ENCODE data around the gene CUEDC2.

CUEDC2 gene

GRCh38 chr10:102408131-102408727, 24.1 kb downstream of the CUEDC2 start:
- no peaks in the 10 kb centered on the region for H3K36me3 ChIP-seq (ENCODE audit: insufficient read depth, low read length)
- peaks cover 8% of the 10 kb centered on the region; the same call in 1 of the 2 replicates for H3K4me1 ChIP-seq (ENCODE audit: insufficient read depth, low read length)
- no peaks in the 10 kb centered on the region for H3K9me3 ChIP-seq (ENCODE audit: insufficient read depth, low read depth, low read length)
- no peak overlapping the region for H3K9ac ChIP-seq (ENCODE audit: low read depth, low read length)
- WGBS = 72% methylated on average over 14 of the region's 14 CpGs
- H3K27ac ChIP-seq (ENCODE audit: low read depth, low read length) = no peak overlapping the region
- peak overlapping the region; percentile 63 for H3K4me3 ChIP-seq (ENCODE audit: low read length)
- H3K27me3 ChIP-seq (ENCODE audit: insufficient read depth, low read length) = peaks cover 55% of the 10 kb centered on the region

- Histone ChIP-seq H3K9ac (ENCODE audit: low read depth, low read length) (no peak overlapping the region), H3K9me3 (ENCODE audit: insufficient read depth, low read depth, low read length) (no peaks in the 10 kb centered on the region), H3K27me3 (ENCODE audit: insufficient read depth, low read length) (peaks cover 55% of the 10 kb centered on the region), H3K36me3 (ENCODE audit: insufficient read depth, low read length) (0 out of 2 replicates have a peak, but pooled peaks cover under 1% of the 10 kb centered on the region), H3K27ac (ENCODE audit: low read depth, low read length) (no peak overlapping the region), H3K4me1 (ENCODE audit: insufficient read depth, low read length) (peaks cover 8% of the 10 kb centered on the region; the same call in 1 of the 2 replicates), H3K4me3 (ENCODE audit: low read length) (no peak overlapping the region)
- WGBS = 87% methylated on average over 13 of the region's 13 CpGs
Measured at GRCh38 chr10:102407425-102408130, 24.8 kb downstream of the CUEDC2 start.

GRCh38 chr10:102406815-102407214, 25.6 kb downstream of the CUEDC2 start:
- H3K27ac ChIP-seq (ENCODE audit: low read depth, low read length) = no peak overlapping the region
- no peak overlapping the region for H3K4me3 ChIP-seq (ENCODE audit: low read length)
- no peaks in the 10 kb centered on the region for H3K9me3 ChIP-seq (ENCODE audit: insufficient read depth, low read depth, low read length)
- H3K4me1 ChIP-seq (ENCODE audit: insufficient read depth, low read length) = peaks cover 8% of the 10 kb centered on the region; the same call in 1 of the 2 replicates
- H3K9ac ChIP-seq (ENCODE audit: low read depth, low read length) = no peak overlapping the region
- 100% methylated on average over 2 of the region's 2 CpGs for WGBS
- peaks cover 49% of the 10 kb centered on the region for H3K27me3 ChIP-seq (ENCODE audit: insufficient read depth, low read length)
- peaks cover 4% of the 10 kb centered on the region; the same call in 1 of the 2 replicates for H3K36me3 ChIP-seq (ENCODE audit: insufficient read depth, low read length)

GRCh38 chr10:102405632-102406031, 26.7 kb downstream of the CUEDC2 start:
- Histone ChIP-seq H3K9me3 (ENCODE audit: insufficient read depth, low read depth, low read length) (no peaks in the 10 kb centered on the region), H3K27me3 (ENCODE audit: insufficient read depth, low read length) (peaks cover 37% of the 10 kb centered on the region), H3K27ac (ENCODE audit: low read depth, low read length) (no peak overlapping the region), H3K4me1 (ENCODE audit: insufficient read depth, low read length) (peaks cover 8% of the 10 kb centered on the region; the same call in 1 of the 2 replicates), H3K36me3 (ENCODE audit: insufficient read depth, low read length) (peaks cover 12% of the 10 kb centered on the region), H3K4me3 (ENCODE audit: low read length) (no peak overlapping the region), H3K9ac (ENCODE audit: low read depth, low read length) (no peak overlapping the region)
- WGBS = 90% methylated on average over 6 of the region's 6 CpGs

- H3K4me1 ChIP-seq (ENCODE audit: insufficient read depth, low read length) = peaks cover 8% of the 10 kb centered on the region; the same call in 1 of the 2 replicates
- no peak overlapping the region for H3K27ac ChIP-seq (ENCODE audit: low read depth, low read length)
- H3K9ac ChIP-seq (ENCODE audit: low read depth, low read length) = no peak overlapping the region
- H3K9me3 ChIP-seq (ENCODE audit: insufficient read depth, low read depth, low read length) = no peaks in the 10 kb centered on the region
- H3K27me3 ChIP-seq (ENCODE audit: insufficient read depth, low read length) = peaks cover 34% of the 10 kb centered on the region
- 92% methylated on average over 19 of the region's 19 CpGs for WGBS
- H3K4me3 ChIP-seq (ENCODE audit: low read length) = no peak overlapping the region
- peaks cover 12% of the 10 kb centered on the region for H3K36me3 ChIP-seq (ENCODE audit: insufficient read depth, low read length)
Measured at GRCh38 chr10:102405108-102405571, 27.2 kb downstream of the CUEDC2 start.

- 95% methylated on average over 17 of the region's 17 CpGs for WGBS
- Histone ChIP-seq H3K27ac (ENCODE audit: low read depth, low read length) (no peak overlapping the region), H3K4me1 (ENCODE audit: insufficient read depth, low read length) (peaks cover 6% of the 10 kb centered on the region; the same call in 1 of the 2 replicates), H3K4me3 (ENCODE audit: low read length) (no peak overlapping the region), H3K9ac (ENCODE audit: low read depth, low read length) (no peak overlapping the region), H3K36me3 (ENCODE audit: insufficient read depth, low read length) (peaks cover 12% of the 10 kb centered on the region), H3K9me3 (ENCODE audit: insufficient read depth, low read depth, low read length) (no peaks in the 10 kb centered on the region), H3K27me3 (ENCODE audit: insufficient read depth, low read length) (peaks cover 33% of the 10 kb centered on the region)
Measured at GRCh38 chr10:102404361-102405107, 27.8 kb downstream of the CUEDC2 start.

GRCh38 chr10:102403115-102403514, 29.3 kb downstream of the CUEDC2 start:
- Histone ChIP-seq H3K9ac (ENCODE audit: low read depth, low read length) (no peak overlapping the region), H3K4me3 (ENCODE audit: low read length) (no peak overlapping the region), H3K9me3 (ENCODE audit: insufficient read depth, low read depth, low read length) (no peaks in the 10 kb centered on the region), H3K27ac (ENCODE audit: low read depth, low read length) (no peak overlapping the region), H3K36me3 (ENCODE audit: insufficient read depth, low read length) (peaks cover 12% of the 10 kb centered on the region), H3K27me3 (ENCODE audit: insufficient read depth, low read length) (peaks cover 19% of the 10 kb centered on the region), H3K4me1 (ENCODE audit: insufficient read depth, low read length) (peaks cover 3% of the 10 kb centered on the region; the same call in 1 of the 2 replicates)
- WGBS = 92% methylated on average over 13 of the region's 13 CpGs

GRCh38 chr10:102402512-102402896, 29.9 kb downstream of the CUEDC2 start:
- no peak overlapping the region for H3K27ac ChIP-seq (ENCODE audit: low read depth, low read length)
- H3K9ac ChIP-seq (ENCODE audit: low read depth, low read length) = no peak overlapping the region
- H3K27me3 ChIP-seq (ENCODE audit: insufficient read depth, low read length) = peaks cover 13% of the 10 kb centered on the region
- H3K4me1 ChIP-seq (ENCODE audit: insufficient read depth, low read length) = peaks cover 3% of the 10 kb centered on the region; the same call in 1 of the 2 replicates
- no peaks in the 10 kb centered on the region for H3K9me3 ChIP-seq (ENCODE audit: insufficient read depth, low read depth, low read length)
- 96% methylated on average over 5 of the region's 5 CpGs for WGBS
- H3K36me3 ChIP-seq (ENCODE audit: insufficient read depth, low read length) = peaks cover 15% of the 10 kb centered on the region
- no peak overlapping the region for H3K4me3 ChIP-seq (ENCODE audit: low read length)

- peaks cover 3% of the 10 kb centered on the region; the same call in 1 of the 2 replicates for H3K4me1 ChIP-seq (ENCODE audit: insufficient read depth, low read length)
- H3K9ac ChIP-seq (ENCODE audit: low read depth, low read length) = no peak overlapping the region
- peaks cover 16% of the 10 kb centered on the region for H3K36me3 ChIP-seq (ENCODE audit: insufficient read depth, low read length)
- no peak overlapping the region for H3K4me3 ChIP-seq (ENCODE audit: low read length)
- peaks cover 9% of the 10 kb centered on the region for H3K27me3 ChIP-seq (ENCODE audit: insufficient read depth, low read length)
- no peak overlapping the region for H3K27ac ChIP-seq (ENCODE audit: low read depth, low read length)
- no peaks in the 10 kb centered on the region for H3K9me3 ChIP-seq (ENCODE audit: insufficient read depth, low read depth, low read length)
- WGBS = 79% methylated on average over 18 of the region's 18 CpGs
Measured at GRCh38 chr10:102401735-102402511, 30.5 kb downstream of the CUEDC2 start.

GRCh38 chr10:102401342-102401654, 31.1 kb downstream of the CUEDC2 start:
- peaks cover 6% of the 10 kb centered on the region; the same call in 1 of the 2 replicates for H3K4me1 ChIP-seq (ENCODE audit: insufficient read depth, low read length)
- WGBS = 88% methylated on average over 8 of the region's 8 CpGs
- H3K9me3 ChIP-seq (ENCODE audit: insufficient read depth, low read depth, low read length) = no peaks in the 10 kb centered on the region
- H3K27me3 ChIP-seq (ENCODE audit: insufficient read depth, low read length) = peaks cover 9% of the 10 kb centered on the region
- H3K9ac ChIP-seq (ENCODE audit: low read depth, low read length) = no peak overlapping the region
- no peak overlapping the region for H3K4me3 ChIP-seq (ENCODE audit: low read length)
- no peak overlapping the region for H3K27ac ChIP-seq (ENCODE audit: low read depth, low read length)
- peaks cover 16% of the 10 kb centered on the region for H3K36me3 ChIP-seq (ENCODE audit: insufficient read depth, low read length)

Measured in HUES64 (cell line).